IMR-90 (cell line): ENCODE results near the gene PSMD8. TPM values are rescaled to one million over a fixed set of nuclear protein-coding genes. Genes with fewer than 3 reads are reported as not detected.
"Not testable (repeated sequence)": the region's sequence is repeated elsewhere in the genome, so short reads cannot be mapped to it uniquely, and the experiment has no call there.

ENCODE experiments used
- ATAC-seq: fragments of 200-7000 bp; cut with Tn5 transposase; 2 replicates; pipeline ENCODE4 v1.9.1; 2020; ENCODE audit warnings: low read depth, mild to moderate bottlenecking, moderate library complexity
- BruUV-seq: library from RNA; stranded (reverse); fragments of 400-500 nt; replicated peaks from 2 replicates; lab custom pipeline; 2021; lab: Mats Ljungman, UMichigan
- CTCF ChIA-PET: fragments of 300-600 bp; formaldehyde crosslinking; extraction: SDS; loops from one replicate; lab custom pipeline; 2021; ENCODE audit warnings: antibody characterized with exemption; lab: Yijun Ruan, JAX
- POLR2A ChIA-PET: fragments of 300-600 bp; sonication (Branson Sonifier 250); formaldehyde crosslinking; loops from one replicate; lab custom pipeline; 2022; ENCODE audit warnings: antibody characterized with exemption; ENCODE audit not compliant: unreplicated experiment; lab: Charles Lee
- DNase-seq: peaks from one replicate; pipeline ENCODE4 v3.0.0; 2013
- H2AFZ ChIP-seq: replicated peaks from 2 replicates; pipeline ENCODE3; 2013; ENCODE audit warnings: low read length, mild to moderate bottlenecking; ENCODE audit not compliant: poor library complexity
- H2AK5ac ChIP-seq: 2 replicates; pipeline ENCODE4 v1.6.1; 2013; ENCODE audit warnings: low read depth, low read length, inconsistent platforms
- H2AK9ac ChIP-seq: replicated peaks from 2 replicates; pipeline ENCODE3; 2013; ENCODE audit warnings: mild to moderate bottlenecking, low read depth, low read length, moderate library complexity; ENCODE audit not compliant: poor library complexity
- H2BK120ac ChIP-seq: 2 replicates; pipeline ENCODE4 v1.6.1; 2013; ENCODE audit warnings: low read depth, low read length, inconsistent platforms
- H2BK15ac ChIP-seq: 3 replicates; pipeline ENCODE4 v1.6.1; 2013; ENCODE audit warnings: low read depth, low read length, inconsistent platforms
- H2BK20ac ChIP-seq: 2 replicates; pipeline ENCODE4 v1.6.1; 2013; ENCODE audit warnings: low read depth, mild to moderate bottlenecking, inconsistent platforms, low read length, moderate library complexity
- H2BK5ac ChIP-seq: 2 replicates; pipeline ENCODE4 v1.6.1; 2013; ENCODE audit warnings: mild to moderate bottlenecking, low read depth, low read length, inconsistent platforms; ENCODE audit not compliant: poor library complexity, severe bottlenecking
- H3K14ac ChIP-seq: replicated peaks from 2 replicates; pipeline ENCODE4 v1.6.1; 2013; ENCODE audit warnings: low read depth, low read length, inconsistent platforms
- H3K18ac ChIP-seq: 2 replicates; pipeline ENCODE4 v1.6.1; 2013; ENCODE audit warnings: low read depth, low read length, control low read depth
- H3K23ac ChIP-seq: 2 replicates; pipeline ENCODE4 v1.6.1; 2013; ENCODE audit warnings: low read depth, low read length, inconsistent platforms
- H3K27ac ChIP-seq: 2 replicates; pipeline ENCODE4 v1.5.1; 2013; ENCODE audit warnings: mild to moderate bottlenecking, control low read depth, low read length; ENCODE audit not compliant: insufficient read depth
- H3K27me3 ChIP-seq: 2 replicates; pipeline ENCODE4 v1.6.1; 2013; ENCODE audit warnings: low read length; ENCODE audit not compliant: control insufficient read depth, insufficient read depth
- H3K36me3 ChIP-seq: 2 replicates; pipeline ENCODE4 v1.6.1; 2013; ENCODE audit warnings: low read length, mixed read lengths; ENCODE audit not compliant: control insufficient read depth, insufficient read depth
- H3K4ac ChIP-seq: 2 replicates; pipeline ENCODE4 v1.6.1; 2013; ENCODE audit warnings: low read depth, low read length, inconsistent platforms
- H3K4me1 ChIP-seq: 2 replicates; pipeline ENCODE4 v1.6.1; 2013; ENCODE audit warnings: low read length, mixed read lengths; ENCODE audit not compliant: control insufficient read depth, insufficient read depth
- H3K4me2 ChIP-seq: 2 replicates; pipeline ENCODE4 v1.6.1; 2013; ENCODE audit warnings: low read depth, mild to moderate bottlenecking, control low read depth, low read length, moderate library complexity
- H3K4me3 ChIP-seq: 2 replicates; pipeline ENCODE4 v1.5.1; 2013; ENCODE audit warnings: low read depth, mild to moderate bottlenecking, control low read depth, low read length, moderate library complexity; ENCODE audit not compliant: insufficient read depth
- H3K56ac ChIP-seq: 2 replicates; pipeline ENCODE4 v1.6.1; 2013; ENCODE audit warnings: low read length, inconsistent platforms; ENCODE audit not compliant: insufficient read depth; ENCODE audit errors: extremely low read depth
- H3K79me1 ChIP-seq, 2 experiments: 2 replicates each; pipeline ENCODE4 v1.6.1; 2013; ENCODE audit warnings: low read length in 2 of 2, inconsistent platforms in 1 of 2, low read depth in 1 of 2
- H3K9ac ChIP-seq: 2 replicates; pipeline ENCODE4 v1.6.1; 2013; ENCODE audit warnings: low read depth, low read length, control low read depth
- H3K9me1 ChIP-seq: 2 replicates; pipeline ENCODE4 v1.6.1; 2013; ENCODE audit warnings: low read length, inconsistent platforms; ENCODE audit not compliant: insufficient read depth
- H3K9me3 ChIP-seq: 2 replicates; pipeline ENCODE4 v1.6.1; 2013; ENCODE audit warnings: low read length; ENCODE audit not compliant: control insufficient read depth, insufficient read depth
- H4K20me1 ChIP-seq: 2 replicates; pipeline ENCODE4 v1.6.1; 2013; ENCODE audit warnings: low read length, inconsistent platforms; ENCODE audit not compliant: insufficient read depth
- H4K5ac ChIP-seq: 2 replicates; pipeline ENCODE4 v1.6.1; 2013; ENCODE audit warnings: mild to moderate bottlenecking, low read depth, low read length, control low read depth
- H4K8ac ChIP-seq, 2 experiments: 2 replicates each; pipeline ENCODE4 v1.6.1; 2013; ENCODE audit warnings: low read depth in 2 of 2, low read length in 2 of 2, control low read depth in 1 of 2, inconsistent platforms in 1 of 2
- H4K91ac ChIP-seq: 2 replicates; pipeline ENCODE4 v1.6.1; 2013; ENCODE audit warnings: low read depth, low read length, inconsistent platforms; ENCODE audit not compliant: insufficient read depth
- WGBS, 2 experiments: methylation state at CpG; one replicate each; pipeline versions ENCODE4 v1.1.5 to v1.1.7; 2013; ENCODE audit warnings: missing lambda C conversion rate in 2 of 2; ENCODE audit not compliant: insufficient read length in 1 of 2; ENCODE audit errors: extremely low coverage in 2 of 2; 5-methylcytosine and 5-hydroxymethylcytosine counted together
- dilution Hi-C: fragments of 300-500 bp; cut with HindIII; formaldehyde crosslinking; loops from one replicate; pipeline ENCODE4 v1.14.3; 2018; ENCODE audit warnings: low sequenced_read_pairs; ENCODE audit not compliant: unreplicated experiment
- in situ Hi-C: fragments of 300-500 bp; cut with MboI; formaldehyde crosslinking; loops from 3 replicates; pipeline ENCODE4 v1.14.3; 2019; ENCODE audit warnings: low sequenced_read_pairs, inconsistent platforms, mixed read lengths
- intact Hi-C: fragments of 100-400 bp; cut with micrococcal nuclease; formaldehyde crosslinking; loops from 2 replicates; pipeline ENCODE4 v1.10.0; 2022
- polyA plus RNA-seq, 3 experiments: library from polyadenylated mRNA; depleted of rRNA; stranded (reverse); fragments of >200 nt; gene quantifications; 2 replicates each; pipeline ENCODE4 v1.2.3, GENCODE V29; 2012; ENCODE audit warnings: low replicate concordance in 1 of 3
- total RNA-seq: library from RNA; depleted of rRNA; stranded (reverse); fragments of >200 nt; gene quantifications from 2 replicates; pipeline ENCODE4 v1.2.3, GENCODE V29; 2012

The PSMD8 gene
- total and polyA plus RNA-seq, 2 of the 4 experiments (the other 2 are of a cell fraction) = 475 to 644 TPM

DNA sequence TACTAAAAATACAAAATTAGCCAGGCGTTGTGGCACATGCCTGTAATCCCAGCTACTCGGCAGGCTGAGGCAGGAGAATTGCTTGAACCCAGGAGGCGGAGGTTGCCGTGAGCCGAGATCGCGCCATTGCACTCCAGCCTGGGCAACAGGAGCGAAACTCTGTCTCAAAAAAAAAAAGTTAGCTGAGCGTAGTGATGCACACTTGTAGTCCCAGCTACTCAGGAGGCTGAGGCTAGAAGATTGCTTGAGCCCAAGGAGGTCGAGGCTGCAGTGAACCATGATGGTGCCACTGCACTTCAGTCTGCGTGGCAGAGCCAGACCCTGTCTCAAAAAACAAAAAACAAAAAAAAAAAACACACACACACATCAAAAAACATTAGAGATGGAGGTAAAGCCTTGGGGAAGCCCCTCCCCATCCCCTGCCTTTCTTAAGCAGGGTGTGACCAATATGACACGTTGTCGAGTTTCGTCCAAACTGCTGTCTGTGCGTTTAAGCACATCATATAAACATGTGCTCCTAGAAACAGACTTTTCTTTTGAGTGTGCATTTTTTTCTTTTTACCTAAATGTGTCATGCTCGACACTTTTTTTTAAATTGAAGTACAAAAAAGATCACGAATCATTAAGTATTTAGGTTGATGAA, 52.8 kb downstream of the PSMD8 start:
- POLR2A ChIA-PET, intact Hi-C loops, H2BK5ac ChIP-seq, H2AK9ac ChIP-seq, H3K4me3 ChIP-seq, BruUV-seq, ATAC-seq, H4K91ac ChIP-seq, H3K4me1 ChIP-seq, H3K14ac ChIP-seq, H2AK5ac ChIP-seq, H3K79me1 ChIP-seq, H2BK20ac ChIP-seq, H3K4ac ChIP-seq, H3K27ac ChIP-seq, H2AFZ ChIP-seq, H2BK120ac ChIP-seq, H3K9me1 ChIP-seq, H4K5ac ChIP-seq, H3K9me3 ChIP-seq, H4K8ac ChIP-seq, H3K18ac ChIP-seq, H2BK15ac ChIP-seq, H3K56ac ChIP-seq, H3K23ac ChIP-seq, H3K9ac ChIP-seq, H4K20me1 ChIP-seq, in situ Hi-C loops, H3K36me3 ChIP-seq, H3K4me2 ChIP-seq, dilution Hi-C loops, DNase-seq: not testable (repeated sequence)
- 100% methylated on average over 1 of the region's 17 CpGs; no CpG with 5 or more reads in 1 of the 2 experiments for WGBS, 2 experiments
- peaks cover 35% of the 10 kb centered on the region for H3K27me3 ChIP-seq
- CTCF ChIA-PET = interaction anchor here (0.7 kb wide), 1 partner anchor 528 kb away, joined by 3 read pairs; no protein-coding TSS in a partner anchor
